PFSK-1 (cell line): ENCODE measurements around the gene ZNF746.
A peak's percentile ranks its signal among the peaks of the same experiment; 100 is the strongest.

Experiments used
- FOXP2 ChIP-seq: optimal IDR thresholded peaks from 2 replicates; pipeline ENCODE3; 2011; ENCODE audit warnings: borderline replicate concordance, control low read depth, inconsistent platforms; ENCODE audit not compliant: insufficient read depth; ENCODE audit errors: extremely low read length, extremely low read depth
- POLR2AphosphoS5 ChIP-seq: IDR thresholded peaks from 2 replicates; pipeline ENCODE4 v1.6.1; 2012; ENCODE audit warnings: low read depth, mild to moderate bottlenecking, control low read depth, low read length, moderate library complexity
- REST ChIP-seq, 2 experiments: IDR thresholded peaks; 2 replicates each; pipeline versions ENCODE4 v1.6.1 to v1.8.0; 2011 to 2012; ENCODE audit warnings: low read depth in 2 of 2, low read length in 2 of 2, control low read depth in 1 of 2, inconsistent platforms in 1 of 2, mild to moderate bottlenecking in 1 of 2, moderate library complexity in 1 of 2; ENCODE audit not compliant: insufficient read depth in 1 of 2
- SIN3A ChIP-seq: IDR thresholded peaks from 2 replicates; pipeline ENCODE4 v1.6.1; 2012; ENCODE audit warnings: mild to moderate bottlenecking, low read length, moderate library complexity, borderline replicate concordance; ENCODE audit not compliant: insufficient read depth

DNA sequence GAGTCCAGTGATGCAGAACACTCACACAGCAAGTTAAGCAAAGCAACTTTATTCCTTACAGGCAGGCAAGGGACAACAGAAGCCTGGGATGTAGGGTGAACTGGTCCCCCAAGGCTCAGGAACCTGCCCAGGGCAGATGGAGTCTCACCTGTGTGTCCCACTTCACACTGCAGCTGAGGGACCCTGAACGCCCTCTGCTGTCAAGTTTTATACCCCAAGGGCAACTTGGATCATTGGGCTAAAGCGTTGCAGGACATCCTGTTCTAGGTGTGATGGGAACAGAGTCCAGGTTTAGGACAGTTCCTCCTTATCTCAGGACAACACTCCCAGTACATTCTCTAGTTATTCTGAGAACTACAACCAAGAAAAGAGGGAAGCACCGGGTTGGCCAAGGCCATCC, 49.5 kb upstream of the ZNF746 start:
- TF ChIP-seq SIN3A (no peak), POLR2AphosphoS5 (0 out of 2 replicates have a peak, but pooled peaks have one; percentile 7), REST (IDR thresholded peaks at IDR 0.05; ENCODE audit: insufficient read depth in 1 of 2, low read depth in 2 of 2, low read length in 2 of 2) (no peak), FOXP2 (no peak)
